K562 (cell line): ENCODE results near the gene ERVK3-1. TPM values are rescaled to one million over a fixed set of nuclear protein-coding genes. Genes with fewer than 3 reads are reported as not detected.

ENCODE experiments used
- ASH1L ChIP-seq: fragments of 450-650 bp; IDR thresholded peaks from 2 replicates; pipeline ENCODE4 v1.6.1; 2018; ENCODE audit warnings: borderline replicate concordance, mild to moderate bottlenecking, low read depth; ENCODE audit not compliant: partially characterized antibody
- CBX8 ChIP-seq: fragments of 200-600 bp; sonication (generic); IDR thresholded peaks from 2 replicates; pipeline ENCODE4 v1.6.1; 2012; ENCODE audit warnings: borderline replicate concordance, mixed run types, low read depth, mild to moderate bottlenecking, moderate library complexity, mixed read lengths, low read length, control low read depth, inconsistent platforms; ENCODE audit not compliant: poor library complexity, severe bottlenecking; ENCODE audit errors: extremely low read depth
- GATAD2B ChIP-seq: fragments of 450-650 bp; IDR thresholded peaks from 2 replicates; pipeline ENCODE4 v1.6.1; 2017; ENCODE audit warnings: mild to moderate bottlenecking, borderline replicate concordance
- HDAC1 ChIP-seq, 2 experiments: fragments of 450-650 bp; IDR thresholded peaks; 2 replicates each; pipeline ENCODE4 v1.6.1; 2016 to 2017; ENCODE audit warnings: inconsistent platforms in 1 of 2, mild to moderate bottlenecking in 1 of 2, moderate library complexity in 1 of 2
- HNRNPLL ChIP-seq: fragments of 200-400 bp; formaldehyde crosslinking; IDR thresholded peaks from 2 replicates; pipeline ENCODE4 v1.6.1; 2017; ENCODE audit warnings: low read length, low read depth, mild to moderate bottlenecking; ENCODE audit not compliant: poor library complexity, severe bottlenecking
- IRF1 ChIP-seq: sonication (generic); formaldehyde crosslinking; IDR thresholded peaks from 2 replicates; pipeline ENCODE4 v1.8.0; 2022; ENCODE audit warnings: missing genetic modification reagents, mild to moderate bottlenecking, borderline replicate concordance
- MAFF ChIP-seq: IDR thresholded peaks from 2 replicates; pipeline ENCODE4 v1.6.1; 2012; ENCODE audit warnings: low read length, improper control_type of control experiment
- NCOA1 ChIP-seq: fragments of 450-650 bp; IDR thresholded peaks from 2 replicates; pipeline ENCODE4 v1.6.1; 2016; ENCODE audit warnings: low read depth
- NEUROD1 ChIP-seq: fragments of 150-350 bp; IDR thresholded peaks from 2 replicates; pipeline ENCODE4 v1.6.1; 2014; ENCODE audit warnings: borderline replicate concordance, low read length, low read depth; ENCODE audit not compliant: partially characterized antibody
- NR2C2 ChIP-seq, 2 experiments: fragments of 200-800 bp in 1 of 2; sonication (Bioruptor generic) in 1 of 2; sonication (generic) in 1 of 2; formaldehyde crosslinking in 1 of 2; IDR thresholded peaks; 2 replicates each; pipeline versions ENCODE4 v1.6.1 to v1.8.0; 2016 to 2022; ENCODE audit warnings: mild to moderate bottlenecking in 1 of 2, missing compliant biosample characterization in 1 of 2, missing genetic modification characterization in 1 of 2, missing genetic modification reagents in 1 of 2
- NRF1 ChIP-seq, 2 experiments: fragments of 450-650 bp; IDR thresholded peaks in 1 of 2; conservative IDR thresholded peaks in 1 of 2; 2 replicates each; pipeline ENCODE4 v1.6.1; 2014; ENCODE audit warnings: mild to moderate bottlenecking in 2 of 2
- PHF20 ChIP-seq: fragments of 450-650 bp; IDR thresholded peaks from 2 replicates; pipeline ENCODE4 v1.6.1; 2018; ENCODE audit not compliant: partially characterized antibody
- POLR2B ChIP-seq: fragments of 450-650 bp; IDR thresholded peaks from 2 replicates; pipeline ENCODE4 v1.6.1; 2018; ENCODE audit warnings: low read depth; ENCODE audit not compliant: partially characterized antibody
- PRMT5 ChIP-seq: sonication (generic); formaldehyde crosslinking; IDR thresholded peaks from 2 replicates; pipeline ENCODE4 v1.5.0; 2020; ENCODE audit warnings: missing genetic modification reagents
- RBM22 ChIP-seq: fragments of 200-400 bp; formaldehyde crosslinking; IDR thresholded peaks from 2 replicates; pipeline ENCODE4 v1.6.1; 2018; ENCODE audit warnings: low read length, low read depth; ENCODE audit not compliant: poor library complexity, severe bottlenecking
- RFX1 ChIP-seq: fragments of 450-650 bp; IDR thresholded peaks from 2 replicates; pipeline ENCODE4 v1.6.1; 2016; ENCODE audit warnings: mild to moderate bottlenecking, moderate library complexity
- TAF1 ChIP-seq: IDR thresholded peaks from 2 replicates; pipeline ENCODE4 v1.6.1; 2011; ENCODE audit warnings: mild to moderate bottlenecking, low read length, moderate library complexity; ENCODE audit not compliant: insufficient read depth, control insufficient read depth, severe bottlenecking; ENCODE audit errors: extremely low read depth
- TARDBP ChIP-seq: fragments of 450-650 bp; IDR thresholded peaks from 2 replicates; pipeline ENCODE4 v1.6.1; 2016
- TRIM24 ChIP-seq, 2 experiments: fragments of 450-650 bp; IDR thresholded peaks; 2 replicates each; pipeline ENCODE4 v1.6.1; 2016
- ZNF76 ChIP-seq: fragments of 250-450 bp; sonication (Bioruptor Pico); IDR thresholded peaks from 2 replicates; pipeline ENCODE4 v1.4.0; 2020; ENCODE audit warnings: mild to moderate bottlenecking, moderate library complexity, borderline replicate concordance
- ZSCAN29 ChIP-seq: fragments of 450-650 bp; IDR thresholded peaks from 2 replicates; pipeline ENCODE4 v1.6.1; 2017
- polyA plus RNA-seq, 8 experiments: library from polyadenylated mRNA; depleted of rRNA in 4 of 8; stranded (reverse) in 5 of 8; unstranded in 3 of 8; fragments of >200 nt; fragmentation: Nextera tagmentation in 2 of 8; fragmentation: Illumina TruSeq in 1 of 8; extraction: Ambion mirVana in 2 of 8; extraction: Trizol in 1 of 8; gene quantifications; 2 replicates each; pipeline versions ENCODE4 v1.2.1 to v1.2.3, GENCODE V29; 2011 to 2014; ENCODE audit warnings: inconsistent platforms in 1 of 8, missing spikeins in 1 of 8
- total RNA-seq, 7 experiments: library from RNA; depleted of rRNA in 6 of 7; stranded (reverse); fragments of >200 nt in 6 of 7; fragmentation: Illumina TruSeq in 2 of 7; extraction: Trizol in 2 of 7; gene quantifications; 2 replicates each; pipeline versions ENCODE4 v1.2.1 to v1.2.3, GENCODE V29; 2011 to 2021; ENCODE audit warnings: low replicate concordance in 1 of 7
- TF ChIP-seq, protein P1 (sequence below): fragments of 450-650 bp; formaldehyde crosslinking; IDR thresholded peaks from 2 replicates; pipeline ENCODE4 v1.4.0; 2022; ENCODE audit warnings: missing genetic modification characterization
- TF ChIP-seq, protein P2 (sequence below): conservative IDR thresholded peaks from 2 replicates; pipeline ENCODE4 v1.6.1; 2011; ENCODE audit warnings: low read depth, mild to moderate bottlenecking, low read length; ENCODE audit not compliant: control insufficient read depth

The ERVK3-1 gene
- total and polyA plus RNA-seq, 9 of the 15 experiments (the other 6 are each of a cell fraction or from before 2014, with no cell fraction given): 87.6 to 299 (median 119) TPM

- TF ChIP-seq, protein P1, sequence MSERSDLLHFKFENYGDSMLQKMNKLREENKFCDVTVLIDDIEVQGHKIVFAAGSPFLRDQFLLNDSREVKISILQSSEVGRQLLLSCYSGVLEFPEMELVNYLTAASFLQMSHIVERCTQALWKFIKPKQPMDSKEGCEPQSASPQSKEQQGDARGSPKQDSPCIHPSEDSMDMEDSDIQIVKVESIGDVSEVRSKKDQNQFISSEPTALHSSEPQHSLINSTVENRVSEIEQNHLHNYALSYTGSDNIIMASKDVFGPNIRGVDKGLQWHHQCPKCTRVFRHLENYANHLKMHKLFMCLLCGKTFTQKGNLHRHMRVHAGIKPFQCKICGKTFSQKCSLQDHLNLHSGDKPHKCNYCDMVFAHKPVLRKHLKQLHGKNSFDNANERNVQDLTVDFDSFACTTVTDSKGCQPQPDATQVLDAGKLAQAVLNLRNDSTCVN: peak; percentile 94; the same call in 1 of the 2 replicates
- TF ChIP-seq RFX1 (no peak), GATAD2B (0 out of 2 replicates have a peak, but pooled peaks have one; percentile 54), CBX8 (no peak), TARDBP (peak; percentile 66), POLR2B (peak; percentile 98), HNRNPLL (peak; percentile 100), NCOA1 (peak; percentile 75), ZSCAN29 (no peak), TAF1 (peak; percentile 95), ASH1L (peak; percentile 58), ZNF76 (CRISPR knock-in tag) (0 out of 2 replicates have a peak, but pooled peaks have one; percentile 14), MAFF (no peak), IRF1 (no peak), RBM22 (peak; percentile 84), PRMT5 (CRISPR knock-in tag) (no peak), NRF1 (conservative IDR thresholded peaks at IDR 0.05 in 1 of 2, IDR thresholded peaks at IDR 0.05 in 1 of 2) (peak; percentile 92 to 94), HDAC1 (IDR thresholded peaks at IDR 0.05) (peak in 1 of 2 experiments; percentile 99; a peak in 2 of 4 replicates), NR2C2 (CRISPR knock-in tag; IDR thresholded peaks at IDR 0.05) (peak; percentile 82), NR2C2 (tag; IDR thresholded peaks at IDR 0.05) (peak; percentile 94), NEUROD1 (peak; percentile 25), PHF20 (peak; percentile 97), TRIM24 (IDR thresholded peaks at IDR 0.05) (peak; percentile 6 to 50; a peak in 1 of 4 replicates)
- TF ChIP-seq, protein P2, sequence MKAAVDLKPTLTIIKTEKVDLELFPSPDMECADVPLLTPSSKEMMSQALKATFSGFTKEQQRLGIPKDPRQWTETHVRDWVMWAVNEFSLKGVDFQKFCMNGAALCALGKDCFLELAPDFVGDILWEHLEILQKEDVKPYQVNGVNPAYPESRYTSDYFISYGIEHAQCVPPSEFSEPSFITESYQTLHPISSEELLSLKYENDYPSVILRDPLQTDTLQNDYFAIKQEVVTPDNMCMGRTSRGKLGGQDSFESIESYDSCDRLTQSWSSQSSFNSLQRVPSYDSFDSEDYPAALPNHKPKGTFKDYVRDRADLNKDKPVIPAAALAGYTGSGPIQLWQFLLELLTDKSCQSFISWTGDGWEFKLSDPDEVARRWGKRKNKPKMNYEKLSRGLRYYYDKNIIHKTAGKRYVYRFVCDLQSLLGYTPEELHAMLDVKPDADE: peak; percentile 98
Measured at GRCh38 chr19:58305065-58305931, at the start of gene ERVK3-1 (continued).
